Heart left ventricle (tissue), 13 donors: ENCODE data around the gene NOC2L.

Experiments used
- POLR2A ChIP-seq, 2 donors: fragments of 450-650 bp; IDR thresholded peaks; one replicate each; pipeline ENCODE4 v1.6.1; 2017; ENCODE audit warnings: antibody characterized with exemption in 2 of 2, mild to moderate bottlenecking in 2 of 2, moderate library complexity in 2 of 2
- TF ChIP-seq, protein P1 (sequence below), 12 donors: fragments of 200-600 bp; sonication (generic) in 4 of 12; IDR thresholded peaks; one replicate each; pipeline versions ENCODE4 v1.5.0 to v1.8.0; 2018 to 2022; ENCODE audit warnings: antibody characterized with exemption in 12 of 12, mild to moderate bottlenecking in 5 of 12
- donor health status: ischemic (EF 13 %, LVEDD 7.1; RV severe dilation, severe dysfunction).
- donor health status: DM: no; HTN: yes; CAD: no.
- donor health status: DM: no; HTN: no; CAD: no.
- donor health status: ischemic (EF 25% LVEDD 6.9; RV normal size, moderate dysfunction).
- donor health status: ischemic (EF 25% LVEDD 5.7; RV mildly dilated, moderate dysfunction).
- donor health status: ischemic (EF 35%, LVEDD 5.7; RV mildly dilated, moderate dysfunction).
- donor health status: nonischemic (EF 11% LVEDD 7.7; RV severe dilation, severe dysfunction).
- donor health status: DM: yes; HTN: yes; CAD: no.
- donor health status: PGD.
- donor health status: ischemic (EF 29% LVEDD 5.4; RV normal size, mild dysfunction).
- donor health status: nonischemic (EF 23%, LVEDD 6.1; RV moderate dilation, normal function).

DNA sequence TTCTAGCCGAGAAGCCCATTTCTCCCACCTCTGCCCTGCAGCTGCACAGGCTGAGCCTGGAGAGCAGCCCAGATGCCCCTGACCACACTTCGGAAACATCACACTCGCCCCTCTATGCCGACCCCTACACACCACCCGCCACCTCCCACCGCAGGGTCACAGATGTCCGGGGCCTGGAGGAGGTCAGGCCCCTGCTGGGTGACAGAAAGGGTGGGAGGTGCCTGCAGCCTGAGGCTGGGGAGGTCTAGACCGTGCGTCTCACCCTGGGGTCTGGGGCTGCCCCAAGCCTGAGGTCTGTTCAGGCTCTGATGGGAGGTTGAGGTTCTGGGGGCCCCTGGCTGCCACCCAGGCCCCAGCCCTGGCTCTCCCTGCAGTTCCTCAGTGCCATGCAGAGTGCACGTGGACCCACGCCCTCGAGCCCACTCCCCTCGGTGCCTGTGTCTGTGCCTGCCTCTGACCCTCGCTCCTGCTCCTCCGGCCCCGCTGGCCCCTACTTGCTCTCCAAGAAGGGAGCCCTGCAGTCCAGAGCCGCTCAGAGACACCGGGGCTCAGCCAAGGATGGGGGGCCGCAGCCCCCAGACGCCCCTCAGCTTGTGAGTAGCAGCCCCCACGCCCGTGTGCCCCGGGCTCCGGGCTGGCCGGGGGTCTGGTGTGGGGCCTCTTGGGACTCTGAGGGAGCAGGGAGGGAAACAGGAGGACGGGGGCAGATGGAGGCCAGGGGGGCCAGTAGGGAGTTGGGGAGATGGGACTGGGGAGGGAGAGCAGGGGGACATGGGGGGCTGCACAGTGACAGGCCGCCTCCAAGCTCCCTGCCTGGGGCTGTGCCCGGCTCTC lies 14.6 kb upstream of the NOC2L start:
- TF ChIP-seq, protein P1, sequence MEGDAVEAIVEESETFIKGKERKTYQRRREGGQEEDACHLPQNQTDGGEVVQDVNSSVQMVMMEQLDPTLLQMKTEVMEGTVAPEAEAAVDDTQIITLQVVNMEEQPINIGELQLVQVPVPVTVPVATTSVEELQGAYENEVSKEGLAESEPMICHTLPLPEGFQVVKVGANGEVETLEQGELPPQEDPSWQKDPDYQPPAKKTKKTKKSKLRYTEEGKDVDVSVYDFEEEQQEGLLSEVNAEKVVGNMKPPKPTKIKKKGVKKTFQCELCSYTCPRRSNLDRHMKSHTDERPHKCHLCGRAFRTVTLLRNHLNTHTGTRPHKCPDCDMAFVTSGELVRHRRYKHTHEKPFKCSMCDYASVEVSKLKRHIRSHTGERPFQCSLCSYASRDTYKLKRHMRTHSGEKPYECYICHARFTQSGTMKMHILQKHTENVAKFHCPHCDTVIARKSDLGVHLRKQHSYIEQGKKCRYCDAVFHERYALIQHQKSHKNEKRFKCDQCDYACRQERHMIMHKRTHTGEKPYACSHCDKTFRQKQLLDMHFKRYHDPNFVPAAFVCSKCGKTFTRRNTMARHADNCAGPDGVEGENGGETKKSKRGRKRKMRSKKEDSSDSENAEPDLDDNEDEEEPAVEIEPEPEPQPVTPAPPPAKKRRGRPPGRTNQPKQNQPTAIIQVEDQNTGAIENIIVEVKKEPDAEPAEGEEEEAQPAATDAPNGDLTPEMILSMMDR (IDR thresholded peaks at IDR 0.05), result no peak
- TF ChIP-seq POLR2A (IDR thresholded peaks at IDR 0.05), result no peak
